GM21717 (cell line): ENCODE results near the gene SYTL2.

Experiments used
- ATAC-seq: cut with Tn5 transposase; IDR thresholded peaks from one replicate; pipeline ENCODE4 v1.9.1; 2021; ENCODE audit warnings: mild to moderate bottlenecking, moderate library complexity; ENCODE audit not compliant: unreplicated experiment

The SYTL2 gene

DNA sequence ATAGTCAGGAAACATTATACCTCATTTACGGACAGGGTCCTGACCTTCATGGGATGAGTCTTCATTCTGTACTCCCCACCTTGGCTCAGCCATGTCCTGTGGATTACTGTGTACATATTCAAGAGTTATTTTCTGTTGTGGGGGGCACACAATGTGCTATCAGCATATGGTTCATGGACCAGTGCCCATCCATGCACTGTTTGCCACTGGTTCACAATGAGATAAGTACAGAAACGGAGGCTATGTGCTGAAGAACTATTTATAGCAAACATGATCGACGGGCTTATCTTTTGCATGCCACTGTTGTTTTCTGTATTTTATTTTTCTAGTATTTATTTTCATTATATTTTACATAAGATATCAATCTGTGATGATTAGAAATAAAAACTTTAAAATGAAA, 68.6 kb downstream of the SYTL2 start:
- ATAC-seq: no peak

DNA sequence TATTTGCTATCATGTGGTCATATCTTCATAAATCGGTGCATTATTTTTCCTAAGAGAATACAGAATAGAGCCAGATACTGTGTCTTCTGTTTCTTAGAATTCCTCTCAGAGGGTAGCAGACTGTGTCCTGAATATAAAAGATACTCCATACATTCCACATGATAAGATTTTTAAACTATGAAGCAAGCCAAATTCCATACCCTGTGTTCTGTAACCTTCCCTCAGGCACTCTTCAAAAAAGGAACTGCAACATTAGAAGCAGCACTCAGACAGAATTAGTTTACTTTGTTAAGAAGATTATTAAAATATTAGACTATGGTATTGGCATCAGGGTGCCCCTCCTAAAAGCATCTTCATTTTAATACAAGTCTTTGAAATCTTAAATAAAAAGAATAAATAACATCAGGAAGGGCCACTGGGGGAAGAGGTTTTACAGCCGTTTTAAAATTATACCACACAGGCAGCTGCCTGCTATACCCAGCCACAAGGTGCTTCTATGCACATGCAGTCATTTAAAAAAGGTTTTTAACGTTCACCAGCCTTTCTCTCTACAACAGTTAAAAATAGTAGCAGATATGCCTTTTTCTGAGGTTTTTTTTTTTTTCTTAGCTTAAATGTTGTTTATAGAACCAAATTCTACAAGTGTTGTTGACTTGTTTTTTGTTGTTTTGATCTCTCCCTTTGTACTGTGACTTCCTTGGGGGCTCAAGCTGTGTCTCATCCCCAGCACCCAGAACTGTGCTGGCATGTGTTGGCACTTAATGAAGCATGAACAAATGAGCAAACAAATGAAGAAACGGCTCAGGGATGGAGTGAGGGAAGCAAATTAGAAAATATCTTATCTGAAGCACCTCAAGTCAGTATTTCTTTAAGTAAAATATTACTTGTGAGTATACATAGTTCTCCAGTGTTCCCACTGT, 70.2 kb downstream of the SYTL2 start:
- ATAC-seq: no peak

DNA sequence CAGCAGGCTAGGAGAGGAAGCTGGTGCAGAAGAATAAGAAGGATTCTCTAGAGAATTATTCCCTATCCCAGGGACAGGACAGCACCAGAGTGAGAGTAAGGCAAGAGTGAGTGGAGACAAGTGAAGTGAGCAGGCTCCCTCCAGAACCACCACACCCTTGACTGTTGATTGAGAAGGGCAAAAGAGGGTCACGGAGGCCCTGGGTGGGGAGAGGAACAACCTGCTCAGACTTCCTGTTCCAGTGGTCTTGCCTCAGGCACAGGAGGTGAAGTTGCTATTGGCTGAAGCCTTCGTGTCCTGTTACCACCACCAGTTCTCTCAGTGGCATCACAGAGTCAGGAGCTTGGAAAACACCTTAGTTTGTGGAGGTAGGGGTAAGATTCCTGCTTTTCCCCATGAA, 73.2 kb downstream of the SYTL2 start:
- ATAC-seq: no peak

DNA sequence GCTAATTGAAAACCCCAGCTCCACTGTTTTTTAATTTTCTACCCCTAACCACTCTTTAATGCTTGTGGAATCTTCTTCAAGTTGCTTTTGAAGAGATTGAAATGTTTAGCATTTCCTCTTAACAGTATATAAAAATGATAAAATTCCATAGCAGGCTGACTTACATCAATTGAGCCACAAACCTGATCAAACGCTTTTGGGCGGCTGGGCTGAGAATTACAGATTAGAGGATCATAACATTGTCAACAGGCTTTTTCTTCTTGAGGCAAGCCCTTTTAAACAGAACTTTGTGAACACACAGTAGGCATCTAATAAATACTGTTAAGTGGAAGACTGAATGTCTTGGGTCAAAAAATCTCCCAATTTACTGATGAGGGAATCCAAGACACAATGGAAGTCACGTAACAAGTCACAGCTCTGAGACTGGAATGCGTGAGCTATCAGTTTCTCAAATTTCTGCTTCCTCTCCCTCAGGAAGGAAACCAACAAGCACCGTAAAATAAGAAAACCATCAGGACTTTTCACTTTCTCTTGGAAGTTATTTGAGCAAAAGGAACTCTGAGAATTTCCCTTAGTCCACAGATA, 75.0 kb downstream of the SYTL2 start:
- ATAC-seq: no peak

DNA sequence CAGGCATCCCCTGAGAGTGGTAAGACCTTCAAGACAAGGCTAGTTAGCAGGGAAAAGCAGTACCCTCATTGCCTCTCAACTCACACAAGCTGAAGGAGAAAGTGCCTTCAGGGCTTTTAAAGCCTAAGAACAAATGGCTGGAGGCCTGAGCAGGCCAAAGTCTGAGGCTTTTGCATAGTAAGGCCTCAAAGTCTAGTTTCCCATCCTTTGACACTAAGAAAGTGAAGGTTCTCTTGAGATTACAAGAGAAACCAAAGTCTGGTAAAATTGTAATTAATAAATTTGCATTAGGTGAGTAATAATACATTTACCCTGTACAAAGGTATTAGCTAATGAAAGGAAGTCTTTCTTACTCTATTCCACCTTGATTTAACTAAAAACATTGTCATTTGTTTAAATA, 78.0 kb downstream of the SYTL2 start:
- ATAC-seq: no peak

DNA sequence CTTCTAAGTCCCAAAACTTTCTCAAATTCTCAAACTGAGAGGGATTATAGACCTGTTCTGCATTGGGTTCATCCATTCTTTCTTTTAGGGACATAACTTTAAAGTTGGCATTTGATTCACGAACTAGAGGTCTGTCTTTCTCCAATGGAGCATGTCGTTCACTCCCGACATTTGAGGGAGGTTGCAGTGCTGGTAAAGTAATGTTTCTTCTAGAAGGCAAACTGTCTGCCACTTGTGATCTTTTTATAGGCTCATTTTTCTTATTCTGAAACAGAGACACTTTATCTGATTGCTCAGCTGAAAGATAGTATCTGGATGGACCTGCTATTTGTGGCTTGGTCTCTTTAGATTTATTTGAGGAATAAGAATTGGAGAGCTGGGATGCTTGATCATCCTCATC, 84.6 kb downstream of the SYTL2 start:
- ATAC-seq: no peak

DNA sequence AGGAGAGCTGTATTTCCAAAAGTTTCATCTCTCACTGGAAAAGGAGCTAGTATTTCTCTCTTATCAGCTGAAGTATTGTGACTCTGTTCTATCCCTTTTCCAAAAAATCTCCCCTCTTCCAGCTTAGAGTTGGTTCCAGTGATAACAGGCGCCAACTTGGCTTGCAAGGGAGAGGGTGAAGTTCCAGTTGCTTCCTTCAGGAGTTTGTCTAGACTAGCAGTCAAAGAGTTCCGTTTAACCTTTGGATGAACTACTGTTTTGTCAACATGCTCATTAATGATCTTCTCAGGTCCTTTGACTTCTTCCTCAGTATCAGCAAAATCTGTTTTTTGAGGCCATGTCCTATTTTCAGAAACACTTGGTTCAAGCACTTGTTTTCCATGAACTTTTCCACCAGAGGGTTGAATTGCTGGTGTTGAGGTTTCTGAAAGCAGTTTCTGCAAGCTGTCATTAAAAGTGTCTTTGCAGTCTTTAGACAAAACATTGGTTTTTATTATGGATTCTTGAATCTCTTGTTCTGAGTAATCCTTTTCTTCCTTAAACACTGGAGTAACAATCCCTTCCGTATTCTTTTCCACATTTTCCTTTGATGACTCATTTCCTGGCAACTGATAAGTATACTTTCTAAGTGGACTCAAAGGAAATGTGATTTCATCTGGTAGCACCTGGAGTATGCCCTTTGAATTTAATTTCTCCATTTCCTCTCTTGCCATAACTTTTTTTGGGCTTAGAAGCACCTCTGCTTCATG, 85.3 kb downstream of the SYTL2 start:
- ATAC-seq: no peak

DNA sequence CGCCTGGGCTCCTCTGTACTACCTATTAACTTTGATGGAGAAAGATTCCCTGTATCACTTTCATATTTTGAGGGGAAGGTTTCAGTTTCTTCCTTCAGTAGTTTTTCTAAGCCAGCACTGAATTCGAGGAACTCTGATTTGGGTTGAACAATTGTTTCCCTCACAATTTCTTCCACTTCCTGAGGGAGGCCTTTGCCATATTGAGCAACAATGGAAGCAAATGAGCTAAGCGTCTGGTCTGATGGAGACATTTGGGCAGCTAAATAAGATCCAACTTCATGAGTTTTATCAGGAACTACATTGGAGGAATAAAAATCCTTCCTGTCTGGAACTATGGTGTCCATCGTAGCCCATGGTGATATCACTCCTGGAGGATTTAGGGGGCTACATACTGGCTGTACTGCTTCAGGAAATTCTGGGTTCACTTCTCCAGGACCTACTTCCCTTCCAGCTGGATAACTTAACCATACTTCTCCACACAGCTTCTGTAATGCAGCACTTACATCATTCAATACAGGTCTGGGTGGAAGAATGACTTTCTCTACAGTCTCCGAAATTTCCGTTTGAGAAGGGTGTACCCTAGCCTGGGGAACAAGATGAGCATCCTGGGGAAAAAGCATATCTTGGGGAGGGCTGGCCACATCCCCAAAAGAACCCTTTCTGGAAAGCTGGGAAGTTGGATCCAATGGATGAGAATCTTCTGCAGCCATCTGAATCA, 86.0 kb downstream of the SYTL2 start:
- no peak for ATAC-seq

DNA sequence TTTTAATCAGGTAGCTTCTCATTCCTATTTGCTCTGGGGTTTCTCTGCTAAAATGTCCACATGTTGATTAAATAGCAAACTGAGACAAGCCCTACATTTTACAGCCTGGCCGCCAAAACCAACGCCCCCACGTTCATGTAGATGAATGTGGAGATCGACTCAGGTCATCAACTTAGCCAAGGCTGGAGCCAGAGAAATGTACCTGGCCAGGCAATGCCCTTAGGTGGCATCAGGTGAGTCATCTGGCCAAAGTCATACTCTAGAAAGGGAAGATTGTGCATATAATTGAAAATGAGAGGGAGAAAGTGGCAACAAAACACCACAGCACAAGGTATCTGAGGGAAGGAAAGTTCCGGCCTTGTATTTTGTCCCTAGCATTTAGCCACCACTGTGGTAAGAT, 87.9 kb downstream of the SYTL2 start:
- ATAC-seq: no peak

DNA sequence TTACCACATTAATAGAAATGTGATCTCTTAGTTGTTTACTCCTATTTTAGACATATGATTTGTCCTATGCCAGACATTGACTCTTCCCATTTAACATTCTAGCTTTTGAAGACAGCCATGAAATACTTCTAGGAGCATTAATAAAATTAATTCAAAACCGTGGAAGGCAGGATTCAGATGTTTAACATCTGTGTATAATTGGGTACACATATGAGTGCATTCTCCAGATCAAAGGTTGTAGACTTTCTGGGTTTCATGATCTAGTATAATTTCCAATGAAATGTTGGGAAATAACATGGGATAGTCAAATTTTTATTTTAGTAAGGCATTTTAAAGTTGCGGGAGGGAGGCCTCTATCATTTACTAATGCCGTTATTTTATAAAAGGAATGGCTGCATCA, 89.8 kb downstream of the SYTL2 start:
- no peak for ATAC-seq

DNA sequence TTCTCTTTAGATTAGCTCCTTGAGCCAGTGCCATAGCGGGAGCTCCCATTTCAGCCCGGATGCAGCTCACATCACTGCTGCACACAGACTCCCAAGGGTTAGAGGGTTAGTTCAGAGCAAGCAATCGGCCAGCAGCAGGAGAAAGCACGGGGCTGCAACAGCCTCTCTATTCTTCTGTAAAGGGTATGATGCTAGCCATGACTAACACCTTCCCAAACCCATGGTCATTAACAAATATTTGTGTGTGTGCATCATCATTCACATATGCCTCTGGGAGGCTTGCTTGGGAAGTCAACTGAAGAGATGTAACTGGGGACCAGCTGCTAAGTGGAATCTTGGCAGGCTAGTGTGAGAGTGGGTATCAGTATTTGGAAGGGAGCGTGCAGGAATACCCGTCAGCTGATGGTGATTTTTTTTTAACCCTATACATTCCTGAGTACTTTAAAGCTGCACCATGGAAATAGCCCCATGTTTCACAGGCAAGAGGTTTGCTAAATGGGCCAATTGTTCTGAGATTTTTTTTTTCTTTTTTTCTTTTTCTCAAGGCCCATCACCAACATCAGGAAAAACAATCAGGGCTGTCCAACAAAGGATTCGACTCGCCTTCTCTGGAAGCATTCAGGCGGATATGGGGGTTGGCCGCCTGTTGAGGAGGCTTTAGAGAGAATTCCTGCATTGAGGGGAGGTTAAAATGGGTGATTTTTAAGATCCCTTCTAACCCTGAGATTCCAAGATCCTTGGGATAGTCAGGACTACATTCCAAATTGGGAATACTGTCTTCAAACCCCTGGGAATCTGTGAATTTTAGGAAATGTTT, 91.7 kb downstream of the SYTL2 start:
- ATAC-seq: no peak

DNA sequence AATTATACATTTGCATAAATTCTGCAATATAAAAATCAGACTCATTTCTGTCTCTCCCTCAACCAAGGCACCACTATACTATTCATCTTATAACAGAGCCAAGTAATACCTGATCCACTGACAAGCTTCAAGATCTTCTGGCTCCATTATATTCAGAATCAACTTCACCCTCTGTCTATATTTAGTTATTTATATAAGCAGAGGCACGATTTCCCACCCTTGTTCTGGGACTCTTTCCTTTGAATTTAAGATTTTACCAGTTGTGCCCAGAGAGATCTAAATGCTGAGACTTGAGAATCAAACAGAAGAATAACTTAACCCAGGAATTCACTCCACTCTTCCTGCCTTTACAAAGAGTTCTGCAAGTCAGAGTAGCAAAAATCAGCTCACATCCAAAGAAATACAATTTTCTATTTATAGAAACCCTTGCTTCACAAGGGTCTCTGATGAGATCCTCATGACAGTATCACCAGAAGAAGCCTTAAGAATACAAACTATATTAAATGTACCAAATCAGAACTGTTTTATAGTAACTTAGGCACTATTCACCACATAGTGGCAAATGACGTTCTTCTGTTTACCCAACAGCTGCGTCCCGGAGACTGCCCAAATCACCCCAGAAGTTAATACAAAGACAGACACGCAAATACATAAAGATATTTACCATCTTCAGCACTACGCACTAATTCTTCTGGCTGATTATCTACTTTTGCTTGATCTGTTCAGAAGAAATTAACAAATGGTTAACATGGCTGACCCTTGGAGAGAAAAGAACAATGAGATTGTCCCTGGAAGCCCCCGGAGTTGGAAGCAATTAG, 92.6 kb downstream of the SYTL2 start:
- ATAC-seq: no peak

DNA sequence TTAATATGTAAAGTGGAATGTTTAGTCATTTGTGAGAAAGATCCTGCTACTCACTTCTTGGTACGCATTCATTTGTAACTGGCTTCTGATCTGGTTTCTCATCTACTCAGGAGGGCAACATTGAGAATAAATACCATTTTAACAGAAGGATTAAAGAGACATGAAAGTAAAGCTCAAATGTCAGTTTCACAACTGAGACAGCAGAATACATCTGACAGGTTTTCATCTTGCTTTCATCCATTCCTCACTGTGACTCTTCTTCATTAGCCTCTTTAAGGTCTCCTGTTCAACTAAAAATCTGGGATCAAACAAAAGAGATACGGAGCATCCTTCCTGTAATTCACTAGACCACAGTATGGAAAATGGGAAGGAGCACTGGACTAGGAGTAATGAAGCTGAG, 93.5 kb downstream of the SYTL2 start:
- ATAC-seq: no peak

DNA sequence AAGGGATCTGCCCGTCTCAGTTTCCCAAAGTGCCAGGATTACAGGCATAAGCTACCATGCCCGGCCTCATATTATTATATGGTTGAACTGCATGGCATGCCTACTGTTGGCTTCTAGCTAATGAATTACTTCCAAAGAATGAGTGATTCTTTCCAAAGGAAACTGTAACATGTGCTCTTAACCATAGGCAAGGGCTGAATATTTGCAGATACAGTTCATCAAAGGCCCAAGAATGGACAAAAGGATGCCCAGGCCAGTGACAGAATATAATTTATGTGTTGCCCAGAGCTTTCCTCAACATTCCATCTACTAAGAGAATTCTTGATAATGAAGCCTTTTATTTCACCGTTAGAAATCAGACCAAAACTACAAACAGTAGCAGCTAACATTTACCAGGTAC, 98.0 kb downstream of the SYTL2 start:
- ATAC-seq: no peak

DNA sequence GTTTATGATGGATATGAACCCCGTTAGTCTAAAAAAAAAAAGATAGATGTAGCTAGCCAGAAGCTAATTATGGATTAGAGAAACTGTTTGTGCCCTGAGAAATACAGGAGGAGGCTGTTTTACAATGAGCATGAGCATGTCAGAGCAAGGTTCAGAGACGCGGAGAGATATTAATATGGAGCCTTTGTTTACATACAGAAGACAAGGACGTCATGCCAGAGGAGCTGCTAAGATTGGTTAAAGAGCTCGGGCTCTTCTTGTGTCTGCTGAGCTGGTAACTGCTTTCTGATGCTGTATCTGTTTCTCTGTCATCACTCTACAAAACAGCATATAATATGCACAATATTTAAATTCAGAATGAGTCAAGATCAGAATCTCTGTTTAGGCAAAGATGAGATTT, 100.0 kb downstream of the SYTL2 start:
- no peak for ATAC-seq

DNA sequence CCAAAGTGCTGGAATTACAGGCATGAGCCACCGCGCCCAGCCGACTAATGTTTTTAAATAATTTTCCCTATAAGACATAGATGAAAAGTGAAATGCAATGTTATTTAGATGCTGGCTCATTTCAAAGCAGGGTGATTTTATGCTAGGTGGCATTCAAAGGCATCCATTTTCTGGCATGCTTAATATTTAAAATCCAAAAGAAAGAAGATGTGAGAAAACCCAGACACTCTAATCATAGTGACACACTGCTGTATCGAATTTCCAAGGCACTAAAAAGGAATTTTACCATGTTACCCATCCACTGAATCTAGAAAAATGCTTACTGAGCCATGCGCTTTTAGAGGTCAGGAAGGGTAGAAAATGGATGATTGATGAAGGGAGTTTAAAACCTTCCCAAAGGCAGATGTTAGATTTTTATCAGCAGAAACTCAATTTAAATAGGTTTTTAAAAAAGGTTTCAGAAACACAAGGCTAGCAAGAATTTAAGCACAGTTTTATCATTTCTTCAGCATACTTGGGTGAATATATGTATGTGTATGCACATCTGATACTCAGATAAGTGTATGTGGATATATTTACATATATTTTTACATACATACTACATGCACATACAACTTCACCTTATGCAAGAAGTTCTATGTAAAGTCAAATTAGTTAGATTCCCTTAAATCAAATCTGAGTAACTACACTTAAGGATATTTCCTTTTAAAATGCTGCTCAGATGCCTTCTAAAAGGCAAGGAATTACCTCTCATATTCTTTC, 100.8 kb downstream of the SYTL2 start:
- ATAC-seq: no peak

DNA sequence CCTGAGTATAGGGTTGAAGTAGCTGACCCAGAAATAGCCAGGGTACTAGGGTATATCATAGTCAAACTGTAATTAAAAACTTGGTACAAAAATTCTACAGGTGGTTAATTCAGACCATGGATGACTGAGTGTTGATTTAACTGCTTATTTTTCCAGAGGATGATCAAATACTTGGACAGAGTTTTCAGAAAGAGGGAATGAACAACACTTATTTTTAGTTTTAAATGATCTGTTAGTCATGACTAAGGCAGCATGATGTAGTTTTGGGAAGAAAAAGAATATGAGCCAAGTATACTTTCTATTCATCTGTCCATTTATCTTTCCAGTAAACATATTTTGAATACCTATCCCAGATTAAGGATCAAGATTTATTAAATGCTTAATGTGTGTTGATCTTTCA, 105.1 kb downstream of the SYTL2 start:
- no peak for ATAC-seq

DNA sequence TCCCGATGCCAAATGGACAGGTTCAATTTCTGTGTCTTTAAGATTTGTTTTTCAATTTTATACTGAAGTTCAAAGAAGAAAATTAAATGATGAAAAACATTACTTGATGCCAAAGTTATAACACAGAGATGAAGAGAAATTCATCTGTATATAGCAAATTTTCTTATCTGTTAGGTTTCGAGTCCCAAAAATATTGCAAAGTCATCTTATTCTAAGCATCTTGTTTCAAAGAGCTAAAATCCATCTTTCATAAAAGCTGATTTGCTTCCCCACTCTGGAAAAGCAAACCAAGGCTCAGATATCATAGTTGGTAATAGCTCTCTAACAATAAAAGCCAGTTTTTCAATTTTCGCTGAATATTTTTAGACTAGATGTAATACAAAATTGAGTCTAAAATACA, 106.0 kb downstream of the SYTL2 start:
- ATAC-seq: no peak
